GM10847 (cell line): ENCODE results near the gene FAIM2.

Experiments
- POLR2A ChIP-seq: IDR thresholded peaks from 2 replicates; pipeline ENCODE4 v1.6.1; 2011; ENCODE audit not compliant: insufficient read length; ENCODE audit errors: extremely low read depth

The FAIM2 gene

DNA sequence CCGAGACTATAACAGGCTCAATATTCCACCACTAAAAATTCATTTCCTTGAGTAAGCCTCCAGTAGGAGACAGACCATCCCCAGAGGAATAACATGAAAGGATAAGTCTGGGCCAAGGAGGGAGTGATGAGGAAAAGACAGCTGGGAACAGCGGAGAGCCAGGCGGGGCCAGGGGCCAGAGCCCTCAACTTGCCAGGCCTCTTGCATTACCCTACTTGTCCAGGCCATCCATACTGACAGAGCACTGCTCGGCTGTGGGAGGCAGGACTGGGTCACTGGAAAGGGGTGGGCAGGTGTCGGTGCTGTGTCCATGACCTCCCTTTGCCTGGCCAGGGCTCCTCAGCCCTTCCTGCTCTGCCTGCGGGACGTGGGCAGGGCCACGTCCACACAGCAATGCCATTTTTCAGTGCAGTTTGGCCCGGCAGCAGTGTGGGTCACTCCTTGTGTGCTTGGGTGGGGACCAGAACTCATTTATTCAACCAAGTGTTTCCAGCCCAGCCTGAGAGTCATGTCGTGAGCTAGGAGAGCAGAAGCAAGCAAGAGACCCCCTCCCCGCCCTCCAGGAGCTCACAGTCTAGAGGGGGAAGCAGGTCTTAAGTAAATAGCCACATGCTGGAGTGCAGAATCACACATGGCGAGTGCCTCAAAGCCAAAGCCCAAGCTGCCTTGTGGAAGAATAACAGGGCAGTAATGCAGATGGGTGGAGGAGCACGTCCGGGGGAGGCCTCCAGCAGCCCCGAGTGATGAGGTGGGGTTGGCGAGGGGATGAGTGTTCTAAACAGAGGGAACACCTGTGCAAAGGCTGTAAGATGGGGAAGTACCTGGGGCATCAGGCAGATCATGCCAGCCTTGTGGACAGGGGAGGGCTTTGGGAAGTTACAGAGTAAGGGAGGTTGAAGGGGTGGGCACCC, 8.9 kb upstream of the FAIM2 start:
- no peak for TF ChIP-seq POLR2A

DNA sequence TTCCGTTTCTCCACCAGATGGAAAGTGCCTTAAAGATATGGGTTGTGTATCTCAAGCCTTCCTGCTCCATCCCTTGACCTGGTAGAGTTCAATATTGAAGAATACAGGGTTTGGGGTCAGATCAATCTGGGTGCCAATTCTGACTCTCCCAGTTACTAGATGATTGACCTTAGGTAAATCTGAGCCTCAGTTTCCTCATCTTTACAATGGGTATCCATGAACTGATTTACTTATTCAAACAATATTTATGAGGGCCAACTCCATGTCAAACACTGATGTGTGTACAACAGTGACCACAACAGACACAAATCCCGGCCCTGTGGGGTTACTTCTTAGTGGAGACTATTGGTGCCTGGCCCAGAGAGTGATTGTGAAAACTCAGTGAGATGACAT, 7.5 kb upstream of the FAIM2 start:
- TF ChIP-seq POLR2A, result no peak

DNA sequence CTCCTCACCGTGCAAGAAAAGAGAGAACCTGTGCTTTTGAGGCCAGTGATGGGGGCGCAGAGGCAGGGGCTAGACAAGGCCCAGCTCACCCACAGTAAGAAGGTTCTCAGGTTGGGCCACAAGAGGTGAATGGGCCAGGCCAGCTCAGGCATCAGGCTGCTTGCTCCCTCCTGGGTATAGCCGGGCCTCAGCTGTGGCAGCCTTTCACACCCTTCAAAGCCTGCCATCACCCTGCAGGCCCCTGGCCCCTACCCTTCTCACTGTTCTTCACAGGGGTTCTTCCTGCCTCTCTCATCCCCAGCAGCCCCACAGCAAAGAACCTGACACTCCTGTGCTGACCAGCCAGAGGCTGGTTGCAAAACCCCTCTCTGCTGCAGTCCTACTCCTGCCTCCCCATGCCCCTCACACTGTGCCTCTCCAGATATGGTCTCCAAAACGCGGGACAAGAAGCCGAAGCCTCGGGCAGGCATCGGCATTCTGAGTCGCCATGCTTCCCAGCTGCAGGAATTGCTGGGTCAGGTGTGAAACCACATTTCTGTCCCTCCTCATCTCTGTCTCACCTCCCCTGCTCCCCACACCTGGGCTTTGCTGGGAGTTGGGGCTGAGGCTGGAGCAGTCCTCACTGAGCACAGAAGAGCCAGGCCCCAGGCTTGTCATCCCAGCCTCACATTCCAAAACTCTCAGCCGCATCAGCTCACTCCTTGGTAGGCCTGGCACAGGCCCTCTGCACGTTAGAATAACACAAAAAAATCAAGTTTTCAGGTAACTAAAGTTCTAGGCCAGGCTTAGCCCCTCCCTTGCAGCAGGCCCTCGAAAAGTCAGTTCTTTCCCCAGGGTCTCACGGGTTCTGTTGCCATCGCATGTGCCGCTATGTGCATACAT, 6.9 kb upstream of the FAIM2 start:
- no peak for TF ChIP-seq POLR2A

DNA sequence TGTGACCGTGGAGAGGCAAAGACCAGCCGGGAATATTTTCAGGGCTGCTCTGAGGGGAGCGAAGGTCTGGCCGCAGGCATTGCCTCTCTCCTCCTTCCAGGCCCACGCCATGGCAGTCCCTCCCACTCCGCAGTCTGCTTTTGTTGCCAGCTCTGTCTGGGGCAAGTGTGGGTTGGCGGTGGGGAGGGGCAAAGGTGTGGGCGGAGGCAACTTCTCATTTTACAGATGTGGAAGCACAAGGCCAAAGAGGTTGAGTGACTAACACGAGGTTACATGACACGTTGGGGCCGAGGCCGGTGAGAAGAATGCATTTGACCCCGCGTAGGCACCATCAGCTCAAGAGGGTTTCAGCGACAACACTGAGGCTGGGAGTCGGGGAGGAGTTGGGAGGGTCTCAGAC, 6.1 kb upstream of the FAIM2 start:
- TF ChIP-seq POLR2A, result no peak

DNA sequence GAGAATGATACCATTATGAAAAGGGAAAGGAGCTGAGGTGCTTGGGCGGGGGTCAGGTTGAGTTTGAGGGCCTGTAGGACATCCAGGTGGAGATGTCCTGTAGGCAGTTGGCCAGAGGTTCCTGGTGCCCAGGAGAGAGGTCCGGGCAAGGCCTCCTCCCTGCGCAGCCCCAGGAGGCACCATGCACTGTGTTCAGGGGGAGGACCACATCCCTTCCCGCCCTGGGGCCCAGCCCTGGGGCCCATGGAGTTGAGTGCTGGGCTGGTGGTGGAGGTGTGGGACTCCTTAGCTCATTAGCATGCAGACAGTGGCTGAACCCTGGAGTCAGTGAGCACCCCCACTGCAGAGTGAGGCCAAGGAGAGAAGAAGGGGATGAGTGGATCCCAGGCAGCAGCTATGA, 5.7 kb upstream of the FAIM2 start:
- no peak for TF ChIP-seq POLR2A

DNA sequence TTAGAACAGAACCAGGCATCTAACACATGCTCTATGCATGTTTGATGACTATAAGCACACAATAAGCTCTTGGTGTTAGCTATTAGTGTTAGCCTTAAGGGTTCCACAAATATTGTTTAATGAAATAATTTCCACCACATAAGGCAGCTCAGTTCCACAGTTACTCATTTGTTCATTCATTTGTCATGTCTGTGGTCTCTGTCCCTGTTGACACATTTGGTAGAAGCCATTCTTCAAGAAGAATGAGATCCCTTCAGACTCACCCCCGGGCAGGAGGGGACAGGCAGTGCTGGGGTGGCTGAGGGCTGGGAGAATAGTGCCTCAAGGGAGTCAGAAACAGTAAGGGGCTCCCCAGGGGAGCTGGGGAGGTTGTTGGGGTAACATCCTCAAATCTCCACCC, 3.7 kb upstream of the FAIM2 start:
- no peak for TF ChIP-seq POLR2A

DNA sequence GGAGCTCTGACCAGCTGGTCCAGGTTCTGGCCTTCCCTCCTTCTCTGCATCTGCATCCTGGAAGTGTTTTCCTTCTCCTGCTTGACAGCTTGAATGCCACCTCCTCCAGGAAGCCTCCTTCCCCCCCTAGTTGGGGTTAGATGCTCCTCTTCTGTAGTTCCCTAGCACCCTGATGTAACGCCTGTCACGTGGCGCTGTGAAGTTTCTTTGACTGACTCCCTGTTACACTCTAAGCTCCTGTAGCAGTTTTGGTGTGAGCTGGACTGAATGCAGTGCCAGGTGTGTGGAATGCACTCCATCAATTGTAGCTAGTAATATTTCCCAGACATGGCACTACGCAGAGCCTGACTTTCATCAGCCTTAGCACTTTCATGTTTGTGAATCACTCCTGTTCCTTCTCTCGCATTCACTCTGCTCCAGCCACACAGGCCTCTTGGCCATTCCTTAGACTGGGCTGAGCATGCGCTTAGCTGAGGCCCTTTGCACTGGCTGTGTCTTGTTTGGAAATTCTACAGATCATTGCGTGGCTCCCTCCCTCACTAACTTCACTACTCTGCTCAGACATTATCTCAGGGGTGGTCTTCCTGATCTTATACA, 2.1 kb upstream of the FAIM2 start:
- TF ChIP-seq POLR2A, result no peak

DNA sequence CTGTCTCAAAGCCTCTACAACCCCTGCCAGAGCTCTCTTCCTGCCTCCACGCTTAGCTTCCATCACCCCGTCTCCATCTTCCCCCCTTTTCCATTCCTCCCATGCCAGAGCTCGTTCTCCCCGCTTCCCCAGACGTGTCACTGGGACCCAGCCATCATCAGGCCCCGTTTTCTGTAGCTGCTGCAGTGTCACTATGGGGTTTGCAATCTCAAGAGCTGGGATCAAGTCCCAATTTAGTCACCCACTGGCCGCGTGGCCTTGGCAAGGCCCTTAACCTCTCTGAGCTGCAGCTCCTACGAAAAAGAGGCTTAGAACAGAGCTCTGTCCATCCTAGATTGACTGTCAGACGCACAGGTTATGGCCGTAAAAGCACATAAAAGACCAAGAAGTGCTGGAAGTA, 901 bp upstream of the FAIM2 start:
- no peak for TF ChIP-seq POLR2A

DNA sequence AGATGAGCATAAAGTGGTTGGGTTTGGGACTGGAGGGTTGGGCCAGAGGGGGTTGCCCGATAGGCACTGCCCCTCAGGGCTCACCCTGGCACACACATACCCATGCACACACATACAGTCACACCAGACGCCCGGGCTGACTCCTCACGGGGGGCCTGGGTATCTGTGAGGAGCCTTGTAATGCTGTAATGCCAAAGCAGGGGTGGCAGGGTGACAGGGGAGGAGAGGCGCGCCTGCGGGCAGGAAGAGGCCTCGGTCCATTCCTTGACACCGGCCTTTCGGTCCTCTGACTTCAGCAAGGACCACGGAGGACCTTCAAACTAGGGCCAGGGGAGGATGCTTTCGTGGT, 375 bp downstream of the FAIM2 start:
- no peak for TF ChIP-seq POLR2A

DNA sequence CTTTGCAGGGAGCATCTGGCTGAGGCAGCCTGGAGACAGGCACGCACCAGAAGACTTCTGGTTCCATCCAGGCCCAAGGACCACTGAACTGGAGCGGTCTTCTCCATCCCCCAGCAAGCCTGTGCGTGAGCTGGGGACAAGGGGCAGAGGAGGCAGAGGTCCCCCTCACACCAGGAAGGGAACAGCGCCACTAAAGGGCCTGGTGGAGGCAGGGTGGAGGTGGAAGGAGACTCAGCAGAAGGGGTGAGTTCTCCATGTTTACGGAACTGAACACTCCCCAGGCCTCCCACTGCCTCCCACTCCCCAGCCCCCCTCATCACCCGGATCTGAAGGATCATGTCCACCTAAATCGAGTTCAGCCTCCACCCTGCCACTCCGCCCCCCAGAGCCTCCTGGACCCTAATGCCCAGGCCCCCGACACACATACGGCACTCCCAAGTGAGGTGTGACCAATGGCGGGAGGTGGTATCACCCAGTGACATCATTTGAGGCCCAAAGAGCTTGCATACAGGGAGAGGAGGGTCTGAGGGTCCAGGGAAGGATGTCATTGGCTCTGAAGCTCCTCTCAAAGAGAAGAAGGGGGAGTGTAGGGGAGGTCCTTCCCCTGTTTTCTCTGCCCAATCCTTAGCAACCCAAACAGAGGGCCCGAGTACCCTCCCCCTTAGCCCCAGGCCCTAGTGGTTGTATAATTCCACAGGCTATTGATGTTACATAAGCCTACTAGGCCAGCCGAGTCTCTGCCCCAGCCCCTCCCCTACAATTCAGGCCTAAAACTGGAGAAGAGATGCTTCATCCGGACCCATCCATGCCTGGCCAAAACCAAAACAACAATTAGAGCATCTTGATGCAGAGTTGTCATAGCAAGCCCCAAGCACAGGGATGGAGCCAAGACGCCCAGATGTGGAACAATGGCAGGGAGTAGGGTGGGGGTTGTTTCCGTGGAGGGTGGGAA, 1.0 kb downstream of the FAIM2 start:
- no peak for TF ChIP-seq POLR2A

DNA sequence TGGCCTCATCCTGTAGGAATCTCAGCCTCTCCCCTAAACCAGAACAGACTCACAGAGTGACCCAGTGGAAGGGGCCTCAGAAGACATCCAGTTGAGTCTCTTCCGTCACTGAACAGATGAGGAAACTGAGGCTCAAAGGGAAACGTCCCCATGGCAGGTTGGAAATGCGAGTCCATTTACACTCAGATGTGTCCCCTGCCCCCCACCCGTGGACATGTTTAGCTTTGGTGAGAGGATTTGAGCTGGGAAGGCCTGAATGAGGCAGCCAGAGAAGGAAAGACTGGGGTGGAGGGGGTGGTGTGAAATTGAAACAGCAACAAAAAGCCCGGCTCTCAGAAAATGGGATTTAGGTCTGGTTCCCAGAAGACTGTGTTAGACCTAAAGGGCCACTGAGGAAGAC, 1.7 kb downstream of the FAIM2 start:
- TF ChIP-seq POLR2A, result no peak

DNA sequence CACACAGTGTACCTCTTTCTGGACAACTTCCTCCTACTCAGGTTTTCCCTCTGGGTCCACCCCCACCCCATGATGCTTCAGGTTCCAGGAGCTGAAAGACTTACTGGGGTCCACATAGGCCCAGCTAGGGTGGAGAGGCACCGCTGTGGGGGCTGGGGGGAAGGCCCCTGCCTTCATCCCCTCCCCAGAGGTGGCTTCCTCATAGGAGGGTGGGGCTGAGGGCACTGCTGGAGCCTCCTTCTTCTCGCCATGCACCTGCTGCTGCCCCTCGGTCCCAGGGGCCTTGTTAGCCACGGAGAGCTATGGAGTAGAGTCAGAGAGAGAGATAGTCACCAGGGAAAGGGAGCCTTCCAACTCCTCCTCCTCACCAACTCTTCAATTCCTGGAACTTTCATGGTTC, 2.7 kb downstream of the FAIM2 start:
- no peak for TF ChIP-seq POLR2A

DNA sequence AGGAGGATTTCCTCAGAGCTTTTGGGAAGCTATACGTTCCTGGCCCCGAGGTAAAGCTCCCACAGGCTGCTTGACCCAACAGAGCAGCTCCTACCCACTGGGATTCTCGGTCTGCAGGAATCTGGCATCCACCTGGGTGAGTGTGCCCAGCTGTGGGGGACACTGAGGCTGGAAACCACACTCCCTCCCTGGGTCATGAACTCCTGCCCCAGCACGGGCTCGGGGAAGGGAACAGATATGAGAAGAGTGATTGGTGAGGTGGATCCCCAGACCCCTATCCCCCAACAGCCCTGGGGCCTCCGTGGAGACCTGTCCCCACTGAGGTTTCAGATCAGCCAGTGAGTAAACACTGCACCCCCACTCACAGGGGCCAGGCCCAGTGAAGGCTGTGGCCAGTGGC, 3.3 kb downstream of the FAIM2 start:
- TF ChIP-seq POLR2A, result no peak

DNA sequence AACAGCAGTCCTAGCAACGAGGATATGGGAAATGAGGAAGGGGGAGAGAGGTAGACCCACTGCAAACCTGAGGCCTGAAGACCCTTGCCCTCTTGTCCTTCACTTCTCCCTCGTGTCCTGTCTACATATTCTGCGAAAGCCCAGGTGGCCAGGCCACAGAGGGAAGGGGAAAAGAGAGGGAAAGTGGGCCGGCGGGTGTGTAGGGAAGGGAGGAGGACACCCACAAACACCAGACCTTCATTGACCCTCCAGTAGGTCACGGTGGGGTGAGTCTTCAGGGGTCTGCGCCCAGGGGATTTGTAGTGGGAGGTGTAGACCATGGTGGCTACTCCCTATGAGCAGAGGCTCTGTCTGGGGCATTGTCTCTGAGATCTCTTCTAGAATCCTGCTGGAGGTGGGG, 3.8 kb downstream of the FAIM2 start:
- no peak for TF ChIP-seq POLR2A
